ENCODE results near the gene RASGRF1.

DNA sequence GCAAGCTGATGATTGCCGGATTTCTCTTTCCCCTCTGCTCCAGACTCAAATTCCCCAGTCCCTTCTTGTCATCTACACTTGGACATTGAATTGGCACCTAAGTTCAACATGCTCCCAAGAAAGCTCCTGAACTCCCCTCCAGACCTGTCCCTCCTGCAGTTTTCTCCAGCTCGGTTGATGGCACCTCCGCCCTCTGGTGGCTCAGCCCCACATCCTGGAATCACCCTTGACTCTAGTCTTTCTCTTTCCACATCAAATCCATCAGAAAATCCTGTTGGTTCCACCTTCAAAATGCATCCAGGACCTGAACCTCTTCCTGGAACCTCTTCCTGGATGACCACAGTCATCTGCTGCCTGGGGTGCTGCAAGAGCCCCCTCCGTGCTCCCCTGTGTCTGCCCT lies 60.1 kb downstream of the RASGRF1 start:
- TF ChIP-seq, protein P1, sequence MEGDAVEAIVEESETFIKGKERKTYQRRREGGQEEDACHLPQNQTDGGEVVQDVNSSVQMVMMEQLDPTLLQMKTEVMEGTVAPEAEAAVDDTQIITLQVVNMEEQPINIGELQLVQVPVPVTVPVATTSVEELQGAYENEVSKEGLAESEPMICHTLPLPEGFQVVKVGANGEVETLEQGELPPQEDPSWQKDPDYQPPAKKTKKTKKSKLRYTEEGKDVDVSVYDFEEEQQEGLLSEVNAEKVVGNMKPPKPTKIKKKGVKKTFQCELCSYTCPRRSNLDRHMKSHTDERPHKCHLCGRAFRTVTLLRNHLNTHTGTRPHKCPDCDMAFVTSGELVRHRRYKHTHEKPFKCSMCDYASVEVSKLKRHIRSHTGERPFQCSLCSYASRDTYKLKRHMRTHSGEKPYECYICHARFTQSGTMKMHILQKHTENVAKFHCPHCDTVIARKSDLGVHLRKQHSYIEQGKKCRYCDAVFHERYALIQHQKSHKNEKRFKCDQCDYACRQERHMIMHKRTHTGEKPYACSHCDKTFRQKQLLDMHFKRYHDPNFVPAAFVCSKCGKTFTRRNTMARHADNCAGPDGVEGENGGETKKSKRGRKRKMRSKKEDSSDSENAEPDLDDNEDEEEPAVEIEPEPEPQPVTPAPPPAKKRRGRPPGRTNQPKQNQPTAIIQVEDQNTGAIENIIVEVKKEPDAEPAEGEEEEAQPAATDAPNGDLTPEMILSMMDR (IDR thresholded peaks at IDR 0.05 in 8 of 11, conservative IDR thresholded peaks at IDR 0.05 in 3 of 11) = no peak
- TF ChIP-seq POLR2AphosphoS5 (IDR thresholded peaks at IDR 0.05) (no peak), POLR2A (IDR thresholded peaks at IDR 0.05) (no peak)

Measured in spleen (tissue), 7 donors.